GM18499 (cell line): ENCODE measurements around the gene MEGF9.
"Not testable (repeated sequence)": the region's sequence is repeated elsewhere in the genome, so short reads cannot be mapped to it uniquely, and the experiment has no call there.

Source experiments
- ATAC-seq: cut with Tn5 transposase; IDR thresholded peaks from one replicate; pipeline ENCODE4 v1.9.1; 2021; ENCODE audit warnings: moderate number of reproducible peaks; ENCODE audit not compliant: insufficient read depth, unreplicated experiment

The MEGF9 gene

GRCh38 chr9:120635011-120635410 lies 79.3 kb downstream of the MEGF9 start:
- no peak for ATAC-seq

GRCh38 chr9:120630333-120630732 lies 83.9 kb downstream of the MEGF9 start:
- ATAC-seq = no peak

GRCh38 chr9:120628925-120629497 lies 85.3 kb downstream of the MEGF9 start:
- ATAC-seq = not testable (repeated sequence)

- ATAC-seq = no peak
These were observed 85.9 kb downstream of the MEGF9 start for GRCh38 chr9:120628207-120628924.

- ATAC-seq = no peak
These were observed 87.2 kb downstream of the MEGF9 start for GRCh38 chr9:120627073-120627472.

GRCh38 chr9:120626512-120626911 lies 87.8 kb downstream of the MEGF9 start:
- no peak for ATAC-seq

GRCh38 chr9:120625222-120625621 lies 89.0 kb downstream of the MEGF9 start:
- ATAC-seq = no peak

- ATAC-seq = no peak
These were observed 91.5 kb downstream of the MEGF9 start for GRCh38 chr9:120622790-120623189.

GRCh38 chr9:120621941-120622340 lies 92.3 kb downstream of the MEGF9 start:
- no peak for ATAC-seq

GRCh38 chr9:120619751-120620655 lies 94.3 kb downstream of the MEGF9 start:
- no peak for ATAC-seq

- no peak for ATAC-seq
These were observed 97.0 kb downstream of the MEGF9 start for GRCh38 chr9:120616966-120617935.

- ATAC-seq = no peak
These were observed 102.1 kb downstream of the MEGF9 start for GRCh38 chr9:120612218-120612617.

- ATAC-seq = no peak
These were observed 102.6 kb downstream of the MEGF9 start for GRCh38 chr9:120611690-120612068.

GRCh38 chr9:120610975-120611689 lies 103.1 kb downstream of the MEGF9 start:
- ATAC-seq = no peak

- no peak for ATAC-seq
These were observed 104.6 kb downstream of the MEGF9 start for GRCh38 chr9:120609636-120610035.

- no peak for ATAC-seq
These were observed 105.8 kb downstream of the MEGF9 start for GRCh38 chr9:120608421-120608820.

GRCh38 chr9:120603591-120603990 lies 110.7 kb downstream of the MEGF9 start:
- ATAC-seq = no peak

GRCh38 chr9:120603010-120603409 lies 111.3 kb downstream of the MEGF9 start:
- no peak for ATAC-seq

GRCh38 chr9:120593955-120594277 lies 120.4 kb downstream of the MEGF9 start:
- ATAC-seq = no peak
